WERI-Rb-1 (cell line): ENCODE results near the gene NBL1.

Experiments used
- DNase-seq: peaks from one replicate; pipeline ENCODE4 v3.0.0-alpha.2; 2020
- H3K27ac ChIP-seq: fragments of 250-450 bp; sonication (Bioruptor Pico); 2 replicates; pipeline ENCODE4 v1.5.1; 2020; ENCODE audit warnings: mild to moderate bottlenecking, moderate library complexity
- H3K27me3 ChIP-seq: fragments of 250-450 bp; sonication (Bioruptor Pico); 2 replicates; pipeline ENCODE4 v1.5.1; 2021; ENCODE audit warnings: mild to moderate bottlenecking, low read depth, moderate library complexity; ENCODE audit not compliant: insufficient read depth, severe bottlenecking
- H3K36me3 ChIP-seq: fragments of 250-450 bp; sonication (Bioruptor Pico); 2 replicates; pipeline ENCODE4 v1.5.1; 2020; ENCODE audit warnings: mild to moderate bottlenecking, moderate library complexity
- H3K4me3 ChIP-seq: 2 replicates; pipeline ENCODE4 v1.5.1; 2011; ENCODE audit warnings: low read depth, mild to moderate bottlenecking, control low read depth, low read length
- H3K9me3 ChIP-seq: fragments of 250-450 bp; sonication (Bioruptor Pico); 2 replicates; pipeline ENCODE4 v1.5.1; 2021; ENCODE audit warnings: mild to moderate bottlenecking, moderate library complexity; ENCODE audit not compliant: severe bottlenecking
- CTCF ChIP-seq: IDR thresholded peaks from 2 replicates; pipeline ENCODE4 v1.5.1; 2011; ENCODE audit warnings: low read depth, mild to moderate bottlenecking, control low read depth, inconsistent platforms, low read length

The NBL1 gene

GRCh38 chr1:19704247-19705113 lies 60.4 kb downstream of the NBL1 start:
- peak overlapping the region; percentile 15; the same call in 1 of the 2 replicates for H3K4me3 ChIP-seq
- peak; percentile 81 for DNase-seq
- no peak overlapping the region for H3K27ac ChIP-seq
- no peaks in the 10 kb centered on the region for H3K27me3 ChIP-seq
- TF ChIP-seq CTCF: peak; percentile 92
- no peaks in the 10 kb centered on the region for H3K36me3 ChIP-seq
- H3K9me3 ChIP-seq: no peaks in the 10 kb centered on the region

GRCh38 chr1:19705464-19705863 lies 61.4 kb downstream of the NBL1 start:
- Histone ChIP-seq H3K4me3 (no peak overlapping the region), H3K27ac (no peak overlapping the region), H3K27me3 (no peaks in the 10 kb centered on the region), H3K36me3 (no peaks in the 10 kb centered on the region), H3K9me3 (no peaks in the 10 kb centered on the region)
- no peak for DNase-seq
- TF ChIP-seq CTCF: no peak

- Histone ChIP-seq H3K9me3 (no peaks in the 10 kb centered on the region), H3K27me3 (no peaks in the 10 kb centered on the region), H3K36me3 (no peaks in the 10 kb centered on the region), H3K4me3 (no peak overlapping the region), H3K27ac (no peak overlapping the region)
- TF ChIP-seq CTCF: no peak
- no peak for DNase-seq
Observed at GRCh38 chr1:19706136-19706535, 62.0 kb downstream of the NBL1 start.
